ENCODE data around the gene CARD19.

The CARD19 gene

GRCh38 chr9:93096131-93096802 lies at the start of gene CARD19:
Gene CARD19, plus strand, starts transcription at chr9:93096217. Its CDS starts 129 bp downstream, at chr9:93096346.
- DNase-seq (ENCODE audit: low read depth), result no peak

GRCh38 chr9:93048566-93049448 lies 47.2 kb upstream of the CARD19 start:
- no peak for DNase-seq (ENCODE audit: low read depth)

- no peak for DNase-seq (ENCODE audit: low read depth)
Measured at GRCh38 chr9:93049491-93049890, 46.5 kb upstream of the CARD19 start.

GRCh38 chr9:93050231-93050630 lies 45.8 kb upstream of the CARD19 start:
- DNase-seq (ENCODE audit: low read depth), result no peak

GRCh38 chr9:93051680-93052089 lies 44.3 kb upstream of the CARD19 start:
- DNase-seq (ENCODE audit: low read depth), result peak; percentile 18

GRCh38 chr9:93052791-93053540 lies 43.1 kb upstream of the CARD19 start:
- DNase-seq (ENCODE audit: low read depth), result no peak

- no peak for DNase-seq (ENCODE audit: low read depth)
Measured at GRCh38 chr9:93053781-93054331, 42.2 kb upstream of the CARD19 start.

- DNase-seq (ENCODE audit: low read depth), result no peak
Measured at GRCh38 chr9:93054758-93055704, 41.0 kb upstream of the CARD19 start.

- DNase-seq (ENCODE audit: low read depth), result no peak
Measured at GRCh38 chr9:93057042-93057702, 38.8 kb upstream of the CARD19 start.

GRCh38 chr9:93057703-93058354 lies 38.2 kb upstream of the CARD19 start:
- no peak for DNase-seq (ENCODE audit: low read depth)

- DNase-seq (ENCODE audit: low read depth), result no peak
Measured at GRCh38 chr9:93058355-93059010, 37.5 kb upstream of the CARD19 start, which contains the start of gene SUSD3. Gene SUSD3, plus strand, starts transcription at chr9:93058701. Its CDS starts 42 bp downstream, at chr9:93058743.

GRCh38 chr9:93059011-93059714 lies 36.9 kb upstream of the CARD19 start:
- DNase-seq (ENCODE audit: low read depth), result no peak

- DNase-seq (ENCODE audit: low read depth), result no peak
Measured at GRCh38 chr9:93059715-93060578, 36.1 kb upstream of the CARD19 start.

- peak; percentile 17 for DNase-seq (ENCODE audit: low read depth)
Measured at GRCh38 chr9:93060746-93061259, 35.2 kb upstream of the CARD19 start.

GRCh38 chr9:93061260-93061751 lies 34.7 kb upstream of the CARD19 start:
- no peak for DNase-seq (ENCODE audit: low read depth)

GRCh38 chr9:93061791-93062763 lies 33.9 kb upstream of the CARD19 start:
- no peak for DNase-seq (ENCODE audit: low read depth)

Data from iris pigment epithelial cell (primary cell).